ENCODE measurements around the gene MTCH2. TPM values are rescaled to one million over a fixed set of nuclear protein-coding genes. Genes with fewer than 3 reads are reported as not detected.

The MTCH2 gene
- total and polyA plus RNA-seq, 10 donors = 21.5 to 47.1 (median 36.5) TPM

DNA sequence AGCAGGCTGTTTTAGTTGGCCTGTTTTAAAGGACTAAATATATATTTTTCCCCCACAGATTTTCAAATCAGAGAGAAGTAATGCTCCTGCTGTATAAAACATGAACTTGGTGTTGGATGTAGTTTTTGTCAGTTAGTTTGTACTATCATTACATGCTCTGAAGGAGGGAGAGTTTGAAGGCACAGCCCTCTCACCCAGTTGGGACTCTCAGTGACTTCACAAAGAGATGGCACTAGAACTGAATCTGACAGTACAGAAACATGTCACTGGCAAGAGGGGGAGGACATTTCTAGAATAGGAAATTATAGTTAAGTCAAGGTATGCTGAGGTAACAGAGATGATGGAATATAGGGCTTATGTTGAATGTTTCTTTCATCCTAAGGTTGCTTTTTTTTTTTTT, 27.1 kb downstream of the MTCH2 start:
- no peak for DNase-seq
- intact Hi-C loops (cut with DNase I; ENCODE audit: low total_unique reads) = no loop called here
- TF ChIP-seq, protein P1, sequence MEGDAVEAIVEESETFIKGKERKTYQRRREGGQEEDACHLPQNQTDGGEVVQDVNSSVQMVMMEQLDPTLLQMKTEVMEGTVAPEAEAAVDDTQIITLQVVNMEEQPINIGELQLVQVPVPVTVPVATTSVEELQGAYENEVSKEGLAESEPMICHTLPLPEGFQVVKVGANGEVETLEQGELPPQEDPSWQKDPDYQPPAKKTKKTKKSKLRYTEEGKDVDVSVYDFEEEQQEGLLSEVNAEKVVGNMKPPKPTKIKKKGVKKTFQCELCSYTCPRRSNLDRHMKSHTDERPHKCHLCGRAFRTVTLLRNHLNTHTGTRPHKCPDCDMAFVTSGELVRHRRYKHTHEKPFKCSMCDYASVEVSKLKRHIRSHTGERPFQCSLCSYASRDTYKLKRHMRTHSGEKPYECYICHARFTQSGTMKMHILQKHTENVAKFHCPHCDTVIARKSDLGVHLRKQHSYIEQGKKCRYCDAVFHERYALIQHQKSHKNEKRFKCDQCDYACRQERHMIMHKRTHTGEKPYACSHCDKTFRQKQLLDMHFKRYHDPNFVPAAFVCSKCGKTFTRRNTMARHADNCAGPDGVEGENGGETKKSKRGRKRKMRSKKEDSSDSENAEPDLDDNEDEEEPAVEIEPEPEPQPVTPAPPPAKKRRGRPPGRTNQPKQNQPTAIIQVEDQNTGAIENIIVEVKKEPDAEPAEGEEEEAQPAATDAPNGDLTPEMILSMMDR (IDR thresholded peaks at IDR 0.05 in 8 of 11, conservative IDR thresholded peaks at IDR 0.05 in 3 of 11) = no peak
- TF ChIP-seq POLR2A (IDR thresholded peaks at IDR 0.05) (no peak), POLR2AphosphoS5 (IDR thresholded peaks at IDR 0.05) (no peak)
- Histone ChIP-seq H3K27me3 (replicated peaks in 1 of 7) (no peaks in the 10 kb centered on the region), H3K4me3 (no peak overlapping the region), H3K9me3 (no peaks in the 10 kb centered on the region), H3K36me3 (peaks cover 0 to 59% (median 28%) of the 10 kb centered on the region in 6 donors), H3K27ac (no peak overlapping the region), H3K4me1 (peaks cover 0 to 15% (median 7%) of the 10 kb centered on the region in 6 donors)

DNA sequence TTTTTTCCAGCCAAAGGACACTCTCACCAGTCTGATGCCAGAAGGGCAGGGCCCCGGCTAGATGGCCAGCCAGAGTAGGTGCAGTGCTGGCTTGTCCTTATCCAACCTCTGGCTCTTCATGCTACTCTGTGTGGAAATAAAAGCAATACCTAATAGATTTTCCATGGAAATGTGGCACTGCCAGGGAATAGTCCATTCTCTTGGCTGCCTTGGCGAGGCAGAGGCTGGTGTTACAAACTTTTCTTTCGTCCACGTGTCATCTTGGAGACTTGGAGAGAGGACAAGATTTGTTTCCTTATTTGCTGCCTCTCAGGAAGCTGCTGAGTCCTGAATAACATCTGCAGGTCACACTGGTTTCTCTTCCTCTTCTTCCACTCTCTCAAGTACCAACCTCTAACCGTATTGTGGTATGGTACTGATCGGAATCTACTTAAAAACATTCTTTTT, 31.0 kb downstream of the MTCH2 start:
- TF ChIP-seq, protein P1 (IDR thresholded peaks at IDR 0.05 in 8 of 11, conservative IDR thresholded peaks at IDR 0.05 in 3 of 11) = no peak
- TF ChIP-seq POLR2A (IDR thresholded peaks at IDR 0.05) = no peak
- TF ChIP-seq POLR2AphosphoS5 (IDR thresholded peaks at IDR 0.05) = peak in 1 of 3 donors; percentile 10

DNA sequence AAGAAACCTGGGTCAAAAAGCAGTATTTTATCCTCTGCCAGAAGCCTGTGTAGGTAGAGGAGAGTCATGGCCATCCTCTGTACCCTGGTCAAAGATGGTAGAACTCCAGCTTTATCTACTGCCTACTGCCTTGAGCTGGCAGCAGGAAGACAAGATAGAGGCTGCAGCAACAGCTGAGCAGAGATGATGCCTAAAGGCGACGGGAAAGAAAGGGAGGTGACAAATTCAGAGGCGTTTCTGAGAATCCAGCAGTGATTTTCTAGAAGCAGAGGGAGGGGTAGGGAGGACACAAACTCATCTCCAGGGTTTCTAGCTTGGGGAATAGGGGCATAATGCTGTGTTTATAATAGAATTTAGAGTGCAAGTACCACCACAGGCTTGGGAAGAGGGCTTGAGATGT, 32.7 kb downstream of the MTCH2 start:
- peaks cover 0 to 15% (median 7%) of the 10 kb centered on the region in 6 donors for H3K4me1 ChIP-seq
- H3K9me3 ChIP-seq = no peaks in the 10 kb centered on the region
- DNase-seq = no peak
- 65 to 85% (median 78%) methylated on average over 3 of the region's 3 CpGs for WGBS, 5 donors
- intact Hi-C loops (cut with DNase I; ENCODE audit: low total_unique reads) = no loop called here
- no peaks in the 10 kb centered on the region for H3K27me3 ChIP-seq (replicated peaks in 1 of 7)
- TF ChIP-seq POLR2A (IDR thresholded peaks at IDR 0.05) = no peak
- TF ChIP-seq, protein P1 (IDR thresholded peaks at IDR 0.05 in 8 of 11, conservative IDR thresholded peaks at IDR 0.05 in 3 of 11) = no peak
- TF ChIP-seq POLR2AphosphoS5 (IDR thresholded peaks at IDR 0.05) = no peak
- peaks cover 0 to 13% (median 4%) of the 10 kb centered on the region in 6 donors for H3K36me3 ChIP-seq
- H3K27ac ChIP-seq = no peak overlapping the region
- no peak overlapping the region for H3K4me3 ChIP-seq

More for the DNA sequence above, 31.0 kb downstream of the MTCH2 start:
- Histone ChIP-seq H3K4me3 (no peak overlapping the region), H3K36me3 (peaks cover 0 to 20% (median 5%) of the 10 kb centered on the region in 6 donors), H3K27me3 (replicated peaks in 1 of 7) (no peaks in the 10 kb centered on the region), H3K27ac (peak overlapping the region in 1 of 8 donors; percentile 31), H3K9me3 (no peaks in the 10 kb centered on the region), H3K4me1 (peaks cover 0 to 15% (median 7%) of the 10 kb centered on the region in 6 donors)
- intact Hi-C loops (cut with DNase I; ENCODE audit: low total_unique reads) = no loop called here
- DNase-seq = peak; percentile 36
- WGBS, 5 donors = 35 to 57% (median 47%) methylated on average over 6 of the region's 6 CpGs

DNA sequence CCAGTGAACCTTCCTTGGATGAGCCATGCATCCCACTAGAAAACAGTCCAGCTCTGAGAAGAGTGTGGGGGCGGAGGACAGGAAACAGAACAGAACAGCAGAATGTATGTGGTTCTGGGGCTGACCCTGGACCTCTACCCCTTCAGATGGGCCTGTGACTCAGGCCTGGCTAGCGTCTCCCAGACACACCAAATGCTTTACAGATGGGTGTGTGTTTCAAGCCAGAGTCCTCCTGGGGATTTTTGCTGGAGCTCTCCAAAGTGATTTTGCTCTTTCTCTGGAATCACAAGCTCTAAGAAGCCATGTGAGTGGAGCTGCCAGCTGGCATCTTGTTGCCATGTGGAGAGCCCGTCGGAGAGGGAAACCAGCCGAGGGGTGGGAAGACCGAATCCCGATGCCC, 35.0 kb downstream of the MTCH2 start:
- peaks cover 0 to 15% (median 7%) of the 10 kb centered on the region in 6 donors for H3K4me1 ChIP-seq
- no peaks in the 10 kb centered on the region for H3K27me3 ChIP-seq (replicated peaks in 1 of 7)
- intact Hi-C loops (cut with DNase I; ENCODE audit: low total_unique reads) = no loop called here
- H3K4me3 ChIP-seq = no peak overlapping the region
- no peaks in the 10 kb centered on the region for H3K9me3 ChIP-seq
- peaks cover 0 to 13% (median 4%) of the 10 kb centered on the region in 6 donors for H3K36me3 ChIP-seq
- H3K27ac ChIP-seq = no peak overlapping the region
- TF ChIP-seq POLR2A (IDR thresholded peaks at IDR 0.05) (no peak), POLR2AphosphoS5 (IDR thresholded peaks at IDR 0.05) (no peak)
- TF ChIP-seq, protein P1 (IDR thresholded peaks at IDR 0.05 in 8 of 11, conservative IDR thresholded peaks at IDR 0.05 in 3 of 11) = no peak
- WGBS, 5 donors = 79 to 93% (median 84%) methylated on average over 7 of the region's 7 CpGs
- DNase-seq = no peak

Data from spleen (tissue), 11 donors.